ENCODE measurements around the gene CDH13.

CDH13 gene

DNA sequence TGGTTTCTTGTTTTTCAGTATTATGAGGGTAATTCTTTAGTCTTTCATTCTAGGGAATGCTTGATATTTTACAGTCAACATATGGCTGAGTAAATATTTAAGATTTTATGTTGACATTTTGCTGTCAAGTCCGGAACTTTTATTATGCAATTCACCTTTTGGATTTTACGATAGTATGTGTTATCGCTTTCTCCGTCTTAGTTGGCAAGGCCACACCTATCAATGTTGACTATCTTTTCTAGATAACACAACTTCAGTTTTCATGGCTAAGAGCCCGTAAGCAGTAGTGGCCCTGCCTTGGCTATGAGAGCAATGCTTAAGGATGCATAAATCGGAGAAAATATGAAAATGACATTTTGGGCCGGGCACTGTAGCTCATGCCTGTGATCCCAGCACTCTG is 39.5 kb upstream of the CDH13 start:
- TF ChIP-seq ZC3H10 (CRISPR knock-in tag; IDR thresholded peaks at IDR 0.05) (no peak), ARNTL (CRISPR knock-in tag; IDR thresholded peaks at IDR 0.05; ENCODE audit: borderline replicate concordance, low read depth) (no peak), ZFP30 (CRISPR knock-in tag; IDR thresholded peaks at IDR 0.05) (no peak), CSDC2 (CRISPR knock-in tag; IDR thresholded peaks at IDR 0.05) (no peak), OSR1 (CRISPR knock-in tag; IDR thresholded peaks at IDR 0.05) (no peak), ZNF70 (CRISPR knock-in tag; IDR thresholded peaks at IDR 0.05) (no peak), PPARA (CRISPR knock-in tag; IDR thresholded peaks at IDR 0.05; ENCODE audit: borderline replicate concordance) (no peak), RARB (CRISPR knock-in tag; IDR thresholded peaks at IDR 0.05) (no peak), GLIS3 (CRISPR knock-in tag; IDR thresholded peaks at IDR 0.05) (no peak), ISL1 (CRISPR knock-in tag; IDR thresholded peaks at IDR 0.05) (no peak), TOX (CRISPR knock-in tag; IDR thresholded peaks at IDR 0.05; ENCODE audit: borderline replicate concordance) (no peak), ZNF565 (CRISPR knock-in tag; conservative IDR thresholded peaks at IDR 0.05; ENCODE audit: low read depth) (no peak), ZFP3 (CRISPR knock-in tag; IDR thresholded peaks at IDR 0.05) (no peak)
- TF ChIP-seq, protein P1, sequence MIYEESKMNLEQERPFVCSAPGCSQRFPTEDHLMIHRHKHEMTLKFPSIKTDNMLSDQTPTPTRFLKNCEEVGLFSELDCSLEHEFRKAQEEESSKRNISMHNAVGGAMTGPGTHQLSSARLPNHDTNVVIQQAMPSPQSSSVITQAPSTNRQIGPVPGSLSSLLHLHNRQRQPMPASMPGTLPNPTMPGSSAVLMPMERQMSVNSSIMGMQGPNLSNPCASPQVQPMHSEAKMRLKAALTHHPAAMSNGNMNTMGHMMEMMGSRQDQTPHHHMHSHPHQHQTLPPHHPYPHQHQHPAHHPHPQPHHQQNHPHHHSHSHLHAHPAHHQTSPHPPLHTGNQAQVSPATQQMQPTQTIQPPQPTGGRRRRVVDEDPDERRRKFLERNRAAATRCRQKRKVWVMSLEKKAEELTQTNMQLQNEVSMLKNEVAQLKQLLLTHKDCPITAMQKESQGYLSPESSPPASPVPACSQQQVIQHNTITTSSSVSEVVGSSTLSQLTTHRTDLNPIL (CRISPR knock-in tag; IDR thresholded peaks at IDR 0.05; ENCODE audit: low read depth), result no peak
- TF ChIP-seq, protein P2, sequence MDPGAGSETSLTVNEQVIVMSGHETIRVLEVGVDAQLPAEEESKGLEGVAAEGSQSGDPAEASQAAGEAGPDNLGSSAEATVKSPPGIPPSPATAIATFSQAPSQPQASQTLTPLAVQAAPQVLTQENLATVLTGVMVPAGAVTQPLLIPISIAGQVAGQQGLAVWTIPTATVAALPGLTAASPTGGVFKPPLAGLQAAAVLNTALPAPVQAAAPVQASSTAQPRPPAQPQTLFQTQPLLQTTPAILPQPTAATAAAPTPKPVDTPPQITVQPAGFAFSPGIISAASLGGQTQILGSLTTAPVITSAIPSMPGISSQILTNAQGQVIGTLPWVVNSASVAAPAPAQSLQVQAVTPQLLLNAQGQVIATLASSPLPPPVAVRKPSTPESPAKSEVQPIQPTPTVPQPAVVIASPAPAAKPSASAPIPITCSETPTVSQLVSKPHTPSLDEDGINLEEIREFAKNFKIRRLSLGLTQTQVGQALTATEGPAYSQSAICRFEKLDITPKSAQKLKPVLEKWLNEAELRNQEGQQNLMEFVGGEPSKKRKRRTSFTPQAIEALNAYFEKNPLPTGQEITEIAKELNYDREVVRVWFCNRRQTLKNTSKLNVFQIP (CRISPR knock-in tag; IDR thresholded peaks at IDR 0.05; ENCODE audit: borderline replicate concordance, low read depth), result no peak
- TF ChIP-seq, protein P3, sequence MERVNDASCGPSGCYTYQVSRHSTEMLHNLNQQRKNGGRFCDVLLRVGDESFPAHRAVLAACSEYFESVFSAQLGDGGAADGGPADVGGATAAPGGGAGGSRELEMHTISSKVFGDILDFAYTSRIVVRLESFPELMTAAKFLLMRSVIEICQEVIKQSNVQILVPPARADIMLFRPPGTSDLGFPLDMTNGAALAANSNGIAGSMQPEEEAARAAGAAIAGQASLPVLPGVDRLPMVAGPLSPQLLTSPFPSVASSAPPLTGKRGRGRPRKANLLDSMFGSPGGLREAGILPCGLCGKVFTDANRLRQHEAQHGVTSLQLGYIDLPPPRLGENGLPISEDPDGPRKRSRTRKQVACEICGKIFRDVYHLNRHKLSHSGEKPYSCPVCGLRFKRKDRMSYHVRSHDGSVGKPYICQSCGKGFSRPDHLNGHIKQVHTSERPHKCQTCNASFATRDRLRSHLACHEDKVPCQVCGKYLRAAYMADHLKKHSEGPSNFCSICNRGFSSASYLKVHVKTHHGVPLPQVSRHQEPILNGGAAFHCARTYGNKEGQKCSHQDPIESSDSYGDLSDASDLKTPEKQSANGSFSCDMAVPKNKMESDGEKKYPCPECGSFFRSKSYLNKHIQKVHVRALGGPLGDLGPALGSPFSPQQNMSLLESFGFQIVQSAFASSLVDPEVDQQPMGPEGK (CRISPR knock-in tag; IDR thresholded peaks at IDR 0.05; ENCODE audit: borderline replicate concordance), result no peak
- TF ChIP-seq, protein P4, sequence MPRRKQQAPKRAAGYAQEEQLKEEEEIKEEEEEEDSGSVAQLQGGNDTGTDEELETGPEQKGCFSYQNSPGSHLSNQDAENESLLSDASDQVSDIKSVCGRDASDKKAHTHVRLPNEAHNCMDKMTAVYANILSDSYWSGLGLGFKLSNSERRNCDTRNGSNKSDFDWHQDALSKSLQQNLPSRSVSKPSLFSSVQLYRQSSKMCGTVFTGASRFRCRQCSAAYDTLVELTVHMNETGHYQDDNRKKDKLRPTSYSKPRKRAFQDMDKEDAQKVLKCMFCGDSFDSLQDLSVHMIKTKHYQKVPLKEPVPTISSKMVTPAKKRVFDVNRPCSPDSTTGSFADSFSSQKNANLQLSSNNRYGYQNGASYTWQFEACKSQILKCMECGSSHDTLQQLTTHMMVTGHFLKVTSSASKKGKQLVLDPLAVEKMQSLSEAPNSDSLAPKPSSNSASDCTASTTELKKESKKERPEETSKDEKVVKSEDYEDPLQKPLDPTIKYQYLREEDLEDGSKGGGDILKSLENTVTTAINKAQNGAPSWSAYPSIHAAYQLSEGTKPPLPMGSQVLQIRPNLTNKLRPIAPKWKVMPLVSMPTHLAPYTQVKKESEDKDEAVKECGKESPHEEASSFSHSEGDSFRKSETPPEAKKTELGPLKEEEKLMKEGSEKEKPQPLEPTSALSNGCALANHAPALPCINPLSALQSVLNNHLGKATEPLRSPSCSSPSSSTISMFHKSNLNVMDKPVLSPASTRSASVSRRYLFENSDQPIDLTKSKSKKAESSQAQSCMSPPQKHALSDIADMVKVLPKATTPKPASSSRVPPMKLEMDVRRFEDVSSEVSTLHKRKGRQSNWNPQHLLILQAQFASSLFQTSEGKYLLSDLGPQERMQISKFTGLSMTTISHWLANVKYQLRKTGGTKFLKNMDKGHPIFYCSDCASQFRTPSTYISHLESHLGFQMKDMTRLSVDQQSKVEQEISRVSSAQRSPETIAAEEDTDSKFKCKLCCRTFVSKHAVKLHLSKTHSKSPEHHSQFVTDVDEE (CRISPR knock-in tag; IDR thresholded peaks at IDR 0.05), result no peak
- no peak for ATAC-seq

DNA sequence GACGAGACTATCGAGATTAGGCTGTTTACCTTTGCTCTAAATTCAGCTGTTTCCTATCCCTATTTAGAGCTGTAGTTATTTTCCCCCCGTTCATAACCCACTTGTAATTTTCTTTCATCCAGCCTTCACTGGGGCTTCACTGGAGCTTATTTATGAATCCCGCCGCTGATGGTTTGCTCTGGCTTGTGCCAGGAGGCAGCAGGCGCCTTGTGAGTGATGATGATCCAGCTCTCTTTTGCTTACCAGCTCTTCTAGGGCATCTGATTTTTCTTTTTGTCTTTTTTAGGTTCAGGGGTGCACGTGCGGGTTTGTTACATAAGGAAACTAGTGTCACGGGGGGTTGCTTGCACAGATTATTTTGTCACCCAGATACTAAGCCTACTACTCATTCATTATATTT is 37.4 kb upstream of the CDH13 start:
- TF ChIP-seq RARB (CRISPR knock-in tag; IDR thresholded peaks at IDR 0.05) (no peak), PPARA (CRISPR knock-in tag; IDR thresholded peaks at IDR 0.05; ENCODE audit: borderline replicate concordance) (no peak), TOX (CRISPR knock-in tag; IDR thresholded peaks at IDR 0.05; ENCODE audit: borderline replicate concordance) (no peak), ZC3H10 (CRISPR knock-in tag; IDR thresholded peaks at IDR 0.05) (no peak), ZFP30 (CRISPR knock-in tag; IDR thresholded peaks at IDR 0.05) (no peak)
- TF ChIP-seq, protein P4 (CRISPR knock-in tag; IDR thresholded peaks at IDR 0.05), result no peak
- ATAC-seq, result no peak

GRCh38 chr16:82594114-82594513 is 32.7 kb upstream of the CDH13 start:
- ATAC-seq, result no peak
- TF ChIP-seq, protein P3 (CRISPR knock-in tag; IDR thresholded peaks at IDR 0.05; ENCODE audit: borderline replicate concordance), result no peak
- TF ChIP-seq TCF4 (CRISPR knock-in tag; IDR thresholded peaks at IDR 0.05; ENCODE audit: borderline replicate concordance) (no peak), GLIS3 (CRISPR knock-in tag; IDR thresholded peaks at IDR 0.05) (no peak), PPARA (CRISPR knock-in tag; IDR thresholded peaks at IDR 0.05; ENCODE audit: borderline replicate concordance) (no peak), ZFP30 (CRISPR knock-in tag; IDR thresholded peaks at IDR 0.05) (no peak), ISL1 (CRISPR knock-in tag; IDR thresholded peaks at IDR 0.05) (no peak), ZNF8 (CRISPR knock-in tag; IDR thresholded peaks at IDR 0.05) (no peak), BACH2 (CRISPR knock-in tag; IDR thresholded peaks at IDR 0.05; ENCODE audit: borderline replicate concordance) (no peak), OSR1 (CRISPR knock-in tag; IDR thresholded peaks at IDR 0.05) (no peak), ZC3H10 (CRISPR knock-in tag; IDR thresholded peaks at IDR 0.05) (no peak), RARB (CRISPR knock-in tag; IDR thresholded peaks at IDR 0.05) (no peak)
- TF ChIP-seq, protein P1 (CRISPR knock-in tag; IDR thresholded peaks at IDR 0.05; ENCODE audit: low read depth), result no peak
- TF ChIP-seq, protein P5, sequence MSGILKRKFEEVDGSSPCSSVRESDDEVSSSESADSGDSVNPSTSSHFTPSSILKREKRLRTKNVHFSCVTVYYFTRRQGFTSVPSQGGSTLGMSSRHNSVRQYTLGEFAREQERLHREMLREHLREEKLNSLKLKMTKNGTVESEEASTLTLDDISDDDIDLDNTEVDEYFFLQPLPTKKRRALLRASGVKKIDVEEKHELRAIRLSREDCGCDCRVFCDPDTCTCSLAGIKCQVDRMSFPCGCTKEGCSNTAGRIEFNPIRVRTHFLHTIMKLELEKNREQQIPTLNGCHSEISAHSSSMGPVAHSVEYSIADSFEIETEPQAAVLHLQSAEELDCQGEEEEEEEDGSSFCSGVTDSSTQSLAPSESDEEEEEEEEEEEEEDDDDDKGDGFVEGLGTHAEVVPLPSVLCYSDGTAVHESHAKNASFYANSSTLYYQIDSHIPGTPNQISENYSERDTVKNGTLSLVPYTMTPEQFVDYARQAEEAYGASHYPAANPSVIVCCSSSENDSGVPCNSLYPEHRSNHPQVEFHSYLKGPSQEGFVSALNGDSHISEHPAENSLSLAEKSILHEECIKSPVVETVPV (CRISPR knock-in tag; IDR thresholded peaks at IDR 0.05), result no peak

Measured in SK-N-SH treated with all-trans-retinoic acid at 6 μM for 48 hours (cell line).